Left lung (tissue), 10 donors: ENCODE results near the gene ACTN1. TPM values are rescaled to one million over a fixed set of nuclear protein-coding genes. Genes with fewer than 3 reads are reported as not detected.
"Not testable (repeated sequence)": the region's sequence is repeated elsewhere in the genome, so short reads cannot be mapped to it uniquely, and the experiment has no call there.

Source experiments
- ATAC-seq: fragments of 200-7000 bp; cut with Tn5 transposase; one replicate; pipeline ENCODE4 v1.9.1; 2020; ENCODE audit warnings: moderate library complexity
- DNase-seq, 4 donors: peaks; one replicate each; pipeline ENCODE4 v3.0.0-alpha.2; 2013 to 2020
- H3K27ac ChIP-seq, 2 donors: fragments of 200-600 bp; sonication (generic) in 1 of 2; one replicate each; pipeline versions ENCODE4 v1.5.0 to v1.8.0; 2020 to 2021
- H3K27me3 ChIP-seq, 2 donors: fragments of 200-600 bp; sonication (generic) in 1 of 2; one replicate each; pipeline versions ENCODE4 v1.5.0 to v1.8.0; 2020 to 2021
- H3K36me3 ChIP-seq, 2 donors: fragments of 200-600 bp; sonication (generic) in 1 of 2; one replicate each; pipeline versions ENCODE4 v1.5.0 to v1.8.0; 2020 to 2021
- H3K4me1 ChIP-seq, 2 donors: fragments of 200-600 bp; one replicate each; pipeline ENCODE4 v1.8.0; 2021
- H3K4me3 ChIP-seq, 2 donors: fragments of 200-600 bp; sonication (generic) in 1 of 2; one replicate each; pipeline versions ENCODE4 v1.5.0 to v1.8.0; 2020 to 2021; ENCODE audit warnings: mild to moderate bottlenecking in 1 of 2
- H3K9me3 ChIP-seq, 2 donors: fragments of 200-600 bp; sonication (generic) in 1 of 2; one replicate each; pipeline versions ENCODE4 v1.5.0 to v1.8.0; 2020 to 2021
- CTCF ChIP-seq, 2 donors: fragments of 200-600 bp; sonication (generic) in 1 of 2; IDR thresholded peaks; one replicate each; pipeline versions ENCODE4 v1.5.0 to v1.8.0; 2021; ENCODE audit warnings: antibody characterized with exemption in 2 of 2
- intact Hi-C, 2 donors: fragments of 100-400 bp; cut with DNase I; formaldehyde crosslinking; loops; one replicate each; pipeline versions ENCODE4 v1.11.2 to v1.14.2; 2022
- polyA plus RNA-seq, 6 donors: library from polyadenylated mRNA; unstranded; fragments of 120-200 nt; gene quantifications; one replicate each; pipeline ENCODE4 v1.2.1, GENCODE V29; 2013; ENCODE audit not compliant: insufficient read length in 6 of 6
- total RNA-seq, 2 donors: library from RNA; stranded (reverse); fragmentation: NEBNext Ultra II Directional; extraction: Animal tissue kit (Norgen Biotek cat#: 25700); gene quantifications; one replicate each; pipeline ENCODE4 v1.2.1, GENCODE V29; 2021
- donor health status: DM: no; HTN: yes; CAD: no.
- donor health status: DM: no; HTN: no; CAD: no.

The ACTN1 gene
- total and polyA plus RNA-seq, 8 donors: 125 to 225 (median 146) TPM

- intact Hi-C loops: no loop called here
- TF ChIP-seq CTCF (IDR thresholded peaks at IDR 0.05): no peak
- Histone ChIP-seq H3K36me3 (no peaks in the 10 kb centered on the region), H3K9me3 (peaks cover 0 to 7% of the 10 kb centered on the region in 2 donors), H3K27ac (no peak overlapping the region), H3K4me3 (no peak overlapping the region), H3K27me3 (no peaks in the 10 kb centered on the region), H3K4me1 (no peaks in the 10 kb centered on the region)
- ATAC-seq: no peak
- no peak for DNase-seq
Observed at GRCh38 chr14:68853749-68854148, 125.4 kb downstream of the ACTN1 start.

DNA sequence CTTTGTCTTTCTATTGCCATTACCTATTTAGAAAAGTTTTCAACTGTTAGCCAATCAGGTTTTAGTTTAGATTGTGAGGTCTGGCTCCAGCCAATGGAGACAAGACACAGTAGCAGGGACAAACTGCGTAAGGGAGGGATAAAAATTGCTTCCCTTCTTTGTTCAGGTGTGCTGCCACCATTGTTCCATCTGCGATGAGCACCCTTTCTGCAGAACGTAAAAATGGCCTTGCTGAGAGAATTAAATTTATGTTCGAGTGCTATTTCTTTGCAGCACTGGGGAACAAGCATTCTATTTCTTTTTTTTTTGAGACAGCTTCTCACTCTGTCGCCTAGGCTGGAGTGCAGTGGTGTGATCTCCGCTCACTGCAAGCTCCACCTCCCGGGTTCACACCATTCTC is 126.6 kb downstream of the ACTN1 start:
- ATAC-seq, H3K36me3 ChIP-seq, H3K27me3 ChIP-seq, intact Hi-C loops, H3K27ac ChIP-seq, H3K9me3 ChIP-seq, DNase-seq, H3K4me3 ChIP-seq, H3K4me1 ChIP-seq: not testable (repeated sequence)

DNA sequence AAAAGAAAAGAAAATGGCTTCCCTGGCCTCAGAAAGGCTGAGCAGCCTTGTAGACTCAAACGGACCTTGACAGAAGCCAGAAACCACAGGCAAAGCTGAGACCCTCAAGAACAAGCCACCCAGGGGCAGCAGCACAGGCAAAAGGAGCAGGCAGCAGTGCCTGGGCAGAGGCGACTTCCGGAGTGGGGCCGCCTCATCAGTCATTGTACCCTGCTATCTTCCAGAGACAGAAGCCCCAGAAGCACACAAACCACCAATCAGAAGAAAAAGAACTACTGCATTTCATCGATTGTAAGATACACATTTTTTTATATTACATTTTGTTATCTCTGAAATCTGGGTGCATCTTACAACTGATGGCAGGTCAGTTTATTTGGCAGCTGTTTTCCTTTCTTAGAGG is 128.0 kb downstream of the ACTN1 start:
- peaks cover 0 to 7% of the 10 kb centered on the region in 2 donors for H3K9me3 ChIP-seq
- intact Hi-C loops: no loop called here
- no peak for DNase-seq
- ATAC-seq: no peak
- H3K27me3 ChIP-seq: no peaks in the 10 kb centered on the region
- H3K4me3 ChIP-seq: no peak overlapping the region
- no peaks in the 10 kb centered on the region for H3K36me3 ChIP-seq
- no peaks in the 10 kb centered on the region for H3K4me1 ChIP-seq
- H3K27ac ChIP-seq: no peak overlapping the region
- TF ChIP-seq CTCF (IDR thresholded peaks at IDR 0.05): no peak

GRCh38 chr14:68849416-68849815 is 129.7 kb downstream of the ACTN1 start:
- Histone ChIP-seq H3K9me3 (peaks cover 0 to 7% of the 10 kb centered on the region in 2 donors), H3K27ac (no peak overlapping the region), H3K4me1 (no peaks in the 10 kb centered on the region), H3K36me3 (no peaks in the 10 kb centered on the region), H3K27me3 (no peaks in the 10 kb centered on the region), H3K4me3 (no peak overlapping the region)
- no peak for DNase-seq
- ATAC-seq: no peak
- intact Hi-C loops: no loop called here
- no peak for TF ChIP-seq CTCF (IDR thresholded peaks at IDR 0.05)

GRCh38 chr14:68848253-68848652 is 130.8 kb downstream of the ACTN1 start:
- H3K27ac ChIP-seq: no peak overlapping the region
- no peak for TF ChIP-seq CTCF (IDR thresholded peaks at IDR 0.05)
- ATAC-seq (no peak), DNase-seq (no peak)
- peaks cover 0 to 10% of the 10 kb centered on the region in 2 donors for H3K4me1 ChIP-seq
- peaks cover 0 to 7% of the 10 kb centered on the region in 2 donors for H3K9me3 ChIP-seq
- H3K4me3 ChIP-seq: no peak overlapping the region
- H3K27me3 ChIP-seq: no peaks in the 10 kb centered on the region
- no peaks in the 10 kb centered on the region for H3K36me3 ChIP-seq
- intact Hi-C loops: no loop called here

DNA sequence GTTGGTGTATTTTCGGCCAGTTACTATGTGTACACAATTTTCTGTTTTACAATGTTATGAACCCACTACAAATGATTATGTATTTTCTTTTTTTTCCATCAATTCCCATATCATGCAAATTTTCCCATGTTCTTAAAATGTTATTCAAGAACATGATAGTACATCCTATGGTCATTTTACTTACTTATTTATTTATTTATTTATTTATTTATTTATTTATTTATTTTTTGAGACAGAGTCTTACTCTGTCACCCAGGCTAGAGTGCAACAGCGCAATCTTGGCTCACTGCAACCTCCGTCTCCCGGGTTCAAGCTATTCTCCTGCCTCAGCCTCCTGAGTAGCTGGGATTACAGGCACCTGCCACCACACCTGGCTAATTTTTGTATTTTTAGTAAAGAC is 131.5 kb downstream of the ACTN1 start:
- H3K27me3 ChIP-seq, H3K9me3 ChIP-seq, H3K4me3 ChIP-seq, H3K36me3 ChIP-seq, intact Hi-C loops, H3K27ac ChIP-seq, DNase-seq, ATAC-seq: not testable (repeated sequence)
- H3K4me1 ChIP-seq: peaks cover 0 to 10% of the 10 kb centered on the region in 2 donors
